ENCODE results near the gene HSPB7.

The HSPB7 gene

DNA sequence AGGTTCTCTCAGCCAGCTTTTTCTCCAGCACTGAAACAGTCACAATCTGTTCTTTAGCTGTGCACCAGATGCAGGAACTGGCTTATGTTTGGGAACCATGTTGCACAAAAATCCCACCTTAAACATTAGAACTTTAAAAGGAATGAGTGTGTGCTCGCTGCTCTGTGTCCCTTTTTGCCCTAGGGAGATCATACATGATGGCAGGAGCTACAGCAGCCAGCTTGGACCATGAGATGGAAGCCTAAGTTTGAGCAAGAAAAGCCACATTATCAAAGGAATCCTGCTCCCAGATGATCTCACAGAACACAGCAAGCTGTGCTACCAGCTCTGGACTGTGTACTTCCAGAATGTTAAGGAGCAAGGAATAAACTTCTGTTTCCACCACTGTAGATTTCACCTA, 45.4 kb downstream of the HSPB7 start:
- WGBS (ENCODE audit: extremely low coverage, insufficient coverage, insufficient read length), result no CpG with 5 or more reads among the region's 1 CpG
- no peak overlapping the region for H4K91ac ChIP-seq (ENCODE audit: low read depth, low read length)
- H2AFZ ChIP-seq (ENCODE audit: insufficient read depth, low read length, poor library complexity), result no peak overlapping the region
- no peak overlapping the region for H4K8ac ChIP-seq (ENCODE audit: low read depth, low read length)
- H3K27ac ChIP-seq (ENCODE audit: low read depth, low read length), result no peak overlapping the region
- H3K9me3 ChIP-seq (ENCODE audit: insufficient read depth, low read depth, low read length), result peaks cover 10% of the 10 kb centered on the region
- no peak overlapping the region for H2BK12ac ChIP-seq (ENCODE audit: low read length)
- H3K9ac ChIP-seq (ENCODE audit: low read length), result no peak overlapping the region
- H3K27me3 ChIP-seq (ENCODE audit: insufficient read depth, low read length), result no peaks in the 10 kb centered on the region
- no peak overlapping the region for H3K23ac ChIP-seq (ENCODE audit: low read length)
- H3K4me1 ChIP-seq (ENCODE audit: control insufficient read depth in 1 of 2, insufficient read depth in 2 of 2, low read length in 2 of 2), result no peaks in the 10 kb centered on the region
- H3K36me3 ChIP-seq (ENCODE audit: control insufficient read depth in 1 of 2, insufficient read depth in 2 of 2, low read length in 2 of 2), result peaks cover 18 to 26% of the 10 kb centered on the region in 2 experiments
- H2BK5ac ChIP-seq (ENCODE audit: low read depth, low read length, poor library complexity), result no peak overlapping the region
- no peak overlapping the region for H3K4ac ChIP-seq (ENCODE audit: low read depth, low read length)
- no peak overlapping the region for H2BK120ac ChIP-seq (ENCODE audit: insufficient read depth, low read length, poor library complexity)
- no peak for DNase-seq
- H3K18ac ChIP-seq (ENCODE audit: low read length), result no peak overlapping the region
- H3K79me1 ChIP-seq (ENCODE audit: low read length), result peaks cover 6% of the 10 kb centered on the region
- no peak overlapping the region for H3K4me2 ChIP-seq (ENCODE audit: low read length)
- H3K14ac ChIP-seq (ENCODE audit: low read length), result no peak overlapping the region
- peaks cover 7% of the 10 kb centered on the region for H3K79me2 ChIP-seq (ENCODE audit: control insufficient read depth, insufficient read depth, low read length, poor library complexity)
- no peak overlapping the region for H4K12ac ChIP-seq (ENCODE audit: low read depth, low read length)
- no peak overlapping the region for H2AK5ac ChIP-seq (ENCODE audit: low read length)
- H3K4me3 ChIP-seq (ENCODE audit: low read depth, low read length), result no peak overlapping the region

DNA sequence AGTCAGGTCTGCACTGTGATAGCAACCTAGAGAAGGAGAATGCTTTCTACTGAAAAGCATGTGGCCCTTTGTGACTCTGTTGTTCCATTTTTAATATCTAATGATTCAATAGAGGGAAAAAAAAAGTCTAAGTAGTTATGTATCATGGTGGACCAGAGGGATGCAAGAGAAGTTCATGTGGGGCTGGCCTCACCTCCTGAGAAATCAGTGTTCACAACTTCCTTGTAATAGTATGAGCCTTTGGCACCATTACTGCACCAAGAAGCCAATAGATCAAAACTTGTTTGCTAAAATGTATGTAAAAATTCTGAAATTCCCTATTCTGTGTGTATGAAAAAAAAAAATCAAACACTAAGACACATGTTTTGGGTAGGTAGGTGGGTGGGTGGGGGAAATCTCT, 46.9 kb downstream of the HSPB7 start:
- Histone ChIP-seq H4K91ac (ENCODE audit: low read depth, low read length) (no peak overlapping the region), H2BK12ac (ENCODE audit: low read length) (no peak overlapping the region), H2BK5ac (ENCODE audit: low read depth, low read length, poor library complexity) (no peak overlapping the region), H3K18ac (ENCODE audit: low read length) (no peak overlapping the region), H2BK120ac (ENCODE audit: insufficient read depth, low read length, poor library complexity) (no peak overlapping the region), H3K9ac (ENCODE audit: low read length) (no peak overlapping the region), H3K27ac (ENCODE audit: low read depth, low read length) (no peak overlapping the region), H3K14ac (ENCODE audit: low read length) (no peak overlapping the region), H3K27me3 (ENCODE audit: insufficient read depth, low read length) (no peaks in the 10 kb centered on the region), H3K4me3 (ENCODE audit: low read depth, low read length) (no peak overlapping the region), H3K4me1 (ENCODE audit: control insufficient read depth in 1 of 2, insufficient read depth in 2 of 2, low read length in 2 of 2) (no peaks in the 10 kb centered on the region), H3K79me1 (ENCODE audit: low read length) (peaks cover 6% of the 10 kb centered on the region), H3K4me2 (ENCODE audit: low read length) (no peak overlapping the region), H3K9me3 (ENCODE audit: insufficient read depth, low read depth, low read length) (peaks cover 10% of the 10 kb centered on the region), H4K8ac (ENCODE audit: low read depth, low read length) (no peak overlapping the region), H2AFZ (ENCODE audit: insufficient read depth, low read length, poor library complexity) (no peak overlapping the region), H3K36me3 (ENCODE audit: control insufficient read depth in 1 of 2, insufficient read depth in 2 of 2, low read length in 2 of 2) (peaks cover 23 to 26% of the 10 kb centered on the region in 2 experiments), H3K79me2 (ENCODE audit: control insufficient read depth, insufficient read depth, low read length, poor library complexity) (peaks cover 7% of the 10 kb centered on the region), H4K12ac (ENCODE audit: low read depth, low read length) (no peak overlapping the region), H2AK5ac (ENCODE audit: low read length) (no peak overlapping the region), H3K4ac (ENCODE audit: low read depth, low read length) (no peak overlapping the region), H3K23ac (ENCODE audit: low read length) (no peak overlapping the region)
- no peak for DNase-seq

DNA sequence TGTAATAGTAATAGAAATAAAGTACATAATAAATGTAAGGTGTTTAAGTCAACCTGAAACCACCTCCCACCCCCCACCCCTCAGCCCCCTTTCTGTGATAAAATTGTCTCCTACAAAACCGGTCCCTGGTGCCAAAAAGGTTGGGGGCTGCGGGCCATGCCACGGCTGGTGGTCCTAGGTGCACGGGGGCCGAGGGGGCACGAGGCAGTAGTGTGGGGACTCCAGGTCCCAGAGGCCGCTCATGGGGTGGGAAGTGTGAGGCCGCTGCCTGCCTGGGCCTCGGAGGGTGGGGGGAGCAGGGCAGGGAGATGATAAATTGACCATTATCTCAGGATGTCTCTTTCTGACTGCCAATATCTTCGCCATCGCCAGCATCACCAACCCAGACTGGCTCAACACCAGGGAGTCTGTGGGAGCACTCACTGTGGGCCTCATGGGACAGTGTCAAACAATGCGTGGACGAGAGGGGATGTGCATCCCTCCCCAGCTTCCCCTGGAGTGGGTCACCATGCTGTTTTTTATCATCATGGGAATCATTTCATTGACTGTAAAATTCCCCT, 48.4 kb downstream of the HSPB7 start:
- Histone ChIP-seq H3K9me3 (ENCODE audit: insufficient read depth, low read depth, low read length) (peaks cover 10% of the 10 kb centered on the region), H4K8ac (ENCODE audit: low read depth, low read length) (no peak overlapping the region), H3K18ac (ENCODE audit: low read length) (no peak overlapping the region), H2BK120ac (ENCODE audit: insufficient read depth, low read length, poor library complexity) (no peak overlapping the region), H3K4me1 (ENCODE audit: control insufficient read depth in 1 of 2, insufficient read depth in 2 of 2, low read length in 2 of 2) (no peaks in the 10 kb centered on the region), H2AFZ (ENCODE audit: insufficient read depth, low read length, poor library complexity) (no peak overlapping the region), H4K91ac (ENCODE audit: low read depth, low read length) (no peak overlapping the region), H3K23ac (ENCODE audit: low read length) (no peak overlapping the region), H2BK5ac (ENCODE audit: low read depth, low read length, poor library complexity) (no peak overlapping the region), H3K4ac (ENCODE audit: low read depth, low read length) (no peak overlapping the region), H3K36me3 (ENCODE audit: control insufficient read depth in 1 of 2, insufficient read depth in 2 of 2, low read length in 2 of 2) (peaks cover 23 to 26% of the 10 kb centered on the region in 2 experiments), H2BK12ac (ENCODE audit: low read length) (no peak overlapping the region), H3K27ac (ENCODE audit: low read depth, low read length) (no peak overlapping the region), H3K79me2 (ENCODE audit: control insufficient read depth, insufficient read depth, low read length, poor library complexity) (no peaks in the 10 kb centered on the region), H3K4me3 (ENCODE audit: low read depth, low read length) (no peak overlapping the region), H2AK5ac (ENCODE audit: low read length) (no peak overlapping the region), H3K27me3 (ENCODE audit: insufficient read depth, low read length) (no peaks in the 10 kb centered on the region), H3K14ac (ENCODE audit: low read length) (no peak overlapping the region), H4K12ac (ENCODE audit: low read depth, low read length) (no peak overlapping the region), H3K9ac (ENCODE audit: low read length) (no peak overlapping the region), H3K79me1 (ENCODE audit: low read length) (no peaks in the 10 kb centered on the region), H3K4me2 (ENCODE audit: low read length) (no peak overlapping the region)
- no CpG with 5 or more reads among the region's 13 CpGs for WGBS (ENCODE audit: extremely low coverage, insufficient coverage, insufficient read length)
- no peak for DNase-seq

DNA sequence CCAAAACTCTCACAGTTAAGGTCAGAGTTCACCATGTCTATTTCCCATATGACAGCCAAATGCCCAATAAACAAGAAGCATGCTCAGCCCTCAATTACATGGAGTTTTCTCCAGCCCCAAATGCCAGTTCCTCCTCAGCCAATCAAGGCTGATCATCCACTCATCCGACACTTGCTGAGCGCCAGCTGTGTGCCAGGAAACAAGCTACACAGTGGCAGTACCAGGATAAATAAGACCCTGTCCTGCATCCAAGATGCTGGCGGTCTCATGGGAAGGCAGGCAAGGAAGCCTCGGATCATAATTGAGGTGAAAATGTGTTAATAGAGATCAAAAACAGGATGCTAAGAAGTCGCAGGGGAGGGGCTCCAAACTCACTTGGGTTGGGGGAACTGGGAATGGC, 49.7 kb downstream of the HSPB7 start:
- H2BK5ac ChIP-seq (ENCODE audit: low read depth, low read length, poor library complexity), result no peak overlapping the region
- H3K9me3 ChIP-seq (ENCODE audit: insufficient read depth, low read depth, low read length), result peaks cover 10% of the 10 kb centered on the region
- H4K12ac ChIP-seq (ENCODE audit: low read depth, low read length), result no peak overlapping the region
- no peak overlapping the region for H4K91ac ChIP-seq (ENCODE audit: low read depth, low read length)
- no CpG with 5 or more reads among the region's 5 CpGs for WGBS (ENCODE audit: extremely low coverage, insufficient coverage, insufficient read length)
- DNase-seq, result no peak
- no peak overlapping the region for H2AK5ac ChIP-seq (ENCODE audit: low read length)
- H3K27me3 ChIP-seq (ENCODE audit: insufficient read depth, low read length), result no peaks in the 10 kb centered on the region
- H3K4me1 ChIP-seq (ENCODE audit: control insufficient read depth in 1 of 2, insufficient read depth in 2 of 2, low read length in 2 of 2), result no peaks in the 10 kb centered on the region
- no peak overlapping the region for H3K23ac ChIP-seq (ENCODE audit: low read length)
- no peak overlapping the region for H3K18ac ChIP-seq (ENCODE audit: low read length)
- no peak overlapping the region for H3K9ac ChIP-seq (ENCODE audit: low read length)
- no peak overlapping the region for H2BK120ac ChIP-seq (ENCODE audit: insufficient read depth, low read length, poor library complexity)
- no peak overlapping the region for H3K4ac ChIP-seq (ENCODE audit: low read depth, low read length)
- H3K79me2 ChIP-seq (ENCODE audit: control insufficient read depth, insufficient read depth, low read length, poor library complexity), result no peaks in the 10 kb centered on the region
- H2AFZ ChIP-seq (ENCODE audit: insufficient read depth, low read length, poor library complexity), result no peak overlapping the region
- H4K8ac ChIP-seq (ENCODE audit: low read depth, low read length), result no peak overlapping the region
- H3K27ac ChIP-seq (ENCODE audit: low read depth, low read length), result no peak overlapping the region
- no peak overlapping the region for H3K4me2 ChIP-seq (ENCODE audit: low read length)
- H3K14ac ChIP-seq (ENCODE audit: low read length), result no peak overlapping the region
- peaks cover 23 to 24% of the 10 kb centered on the region in 2 experiments for H3K36me3 ChIP-seq (ENCODE audit: control insufficient read depth in 1 of 2, insufficient read depth in 2 of 2, low read length in 2 of 2)
- no peaks in the 10 kb centered on the region for H3K79me1 ChIP-seq (ENCODE audit: low read length)
- no peak overlapping the region for H3K4me3 ChIP-seq (ENCODE audit: low read depth, low read length)
- H2BK12ac ChIP-seq (ENCODE audit: low read length), result no peak overlapping the region
